ENCODE data around the gene EPHB3.

EPHB3 gene

GRCh38 chr3:184561061-184561912, at the start of gene EPHB3:
TSS of gene EPHB3 (plus strand) at chr3:184561785. CDS start at chr3:184562236, 451 bp downstream.
- DNase-seq: peak; percentile 91

- DNase-seq: no peak
Observed at GRCh38 chr3:184512621-184513020, 49.0 kb upstream of the EPHB3 start.

- peak; percentile 52 for DNase-seq
Observed at GRCh38 chr3:184513276-184514170, 48.1 kb upstream of the EPHB3 start.

- DNase-seq: no peak
Observed at GRCh38 chr3:184514171-184514490, 47.5 kb upstream of the EPHB3 start.

- peak; percentile 8 for DNase-seq
Observed at GRCh38 chr3:184523825-184524615, 37.6 kb upstream of the EPHB3 start.

GRCh38 chr3:184524981-184525336, 36.6 kb upstream of the EPHB3 start:
- DNase-seq: no peak

- no peak for DNase-seq
Observed at GRCh38 chr3:184525337-184526087, 36.1 kb upstream of the EPHB3 start.

GRCh38 chr3:184526088-184526433, 35.5 kb upstream of the EPHB3 start:
- no peak for DNase-seq

GRCh38 chr3:184531626-184532280, 29.8 kb upstream of the EPHB3 start:
- no peak for DNase-seq

GRCh38 chr3:184532940-184533732, 28.4 kb upstream of the EPHB3 start:
- DNase-seq: no peak

- DNase-seq: no peak
Observed at GRCh38 chr3:184537885-184538665, 23.5 kb upstream of the EPHB3 start.

GRCh38 chr3:184538666-184539431, 22.7 kb upstream of the EPHB3 start:
- no peak for DNase-seq

GRCh38 chr3:184539801-184540435, 21.7 kb upstream of the EPHB3 start:
- no peak for DNase-seq

GRCh38 chr3:184540777-184541681, 20.6 kb upstream of the EPHB3 start:
- DNase-seq: peak; percentile 46

- no peak for DNase-seq
Observed at GRCh38 chr3:184541886-184542562, 19.6 kb upstream of the EPHB3 start.

- no peak for DNase-seq
Observed at GRCh38 chr3:184542577-184542976, 19.0 kb upstream of the EPHB3 start.

GRCh38 chr3:184543256-184543655, 18.3 kb upstream of the EPHB3 start:
- DNase-seq: no peak

Data from NCI-H748 treated with DMSO at 0.1 percent for 48 hours (cell line).